A549 (cell line): ENCODE measurements around the gene NDUFB1. TPM values are rescaled to one million over a fixed set of nuclear protein-coding genes. Genes with fewer than 3 reads are reported as not detected.

Experiments used
- ATAC-seq, 2 experiments: fragments of 200-7000 bp in 1 of 2; fragments of >200 bp in 1 of 2; cut with Nextera tagmentation in 1 of 2; cut with Tn5 transposase in 1 of 2; 3 replicates each; pipeline versions ENCODE4 v1.8.0 to v1.9.1; 2018 to 2020; ENCODE audit warnings: mild to moderate bottlenecking in 1 of 2, moderate library complexity in 1 of 2
- CTCF ChIA-PET: fragments of 300-600 bp; sonication (Branson Sonifier 250); formaldehyde crosslinking; extraction: SDS; loops from one replicate; lab custom pipeline; 2021; ENCODE audit warnings: antibody characterized with exemption, inconsistent platforms; lab: Yijun Ruan, JAX
- POLR2A ChIA-PET: fragments of 350-600 bp; formaldehyde crosslinking; extraction: SDS; loops from one replicate; lab custom pipeline; 2021; ENCODE audit warnings: antibody characterized with exemption, inconsistent platforms; lab: Yijun Ruan, JAX
- DNase-seq, 2 experiments: peaks; one replicate each; pipeline versions ENCODE4 v3.0.0 to v3.0.0-alpha.2; 2011 to 2016; ENCODE audit warnings: low read depth in 1 of 2, low spot score in 1 of 2
- FAIRE-seq: peaks from 2 replicates; lab custom pipeline; 2011; peaks lifted over from hg19 to GRCh38; lab: Jason Lieb, UNC
- H3K27ac ChIP-seq, 2 experiments: fragments of >200 bp; sonication (Bioruptor Twin); formaldehyde crosslinking; 3 replicates each; pipeline ENCODE4 v1.5.1; 2016 to 2017
- H3K4me1 ChIP-seq: fragments of >200 bp; sonication (Bioruptor Twin); formaldehyde crosslinking; 3 replicates; pipeline ENCODE4 v1.6.1; 2016
- H3K4me2 ChIP-seq: fragments of >200 bp; sonication (Bioruptor Twin); formaldehyde crosslinking; 3 replicates; pipeline ENCODE4 v1.6.1; 2016
- H3K4me3 ChIP-seq: fragments of >200 bp; sonication (Bioruptor Twin); formaldehyde crosslinking; 3 replicates; pipeline ENCODE4 v1.5.1; 2016
- H3K9me3 ChIP-seq: fragments of >200 bp; sonication (Bioruptor Twin); formaldehyde crosslinking; 3 replicates; pipeline ENCODE4 v1.6.1; 2016
- HES2 ChIP-seq: fragments of >200 bp; sonication (Bioruptor Twin); formaldehyde crosslinking; IDR thresholded peaks from 2 replicates; pipeline ENCODE4 v1.6.1; 2016
- HOXA7 ChIP-seq: fragments of 250-450 bp; sonication (Bioruptor Pico); IDR thresholded peaks from 2 replicates; pipeline ENCODE4 v1.5.0; 2020; ENCODE audit warnings: mild to moderate bottlenecking, moderate library complexity
- KDM5A ChIP-seq: fragments of 200-600 bp; sonication (generic); IDR thresholded peaks from 2 replicates; pipeline ENCODE4 v1.6.1; 2016; ENCODE audit warnings: antibody characterized with exemption, mild to moderate bottlenecking
- MAFK ChIP-seq: fragments of 450-650 bp; IDR thresholded peaks from 2 replicates; pipeline ENCODE4 v1.6.1; 2014; ENCODE audit not compliant: partially characterized antibody
- MAX ChIP-seq: IDR thresholded peaks from 2 replicates; pipeline ENCODE4 v1.6.1; 2012
- MAZ ChIP-seq: fragments of 150-350 bp; IDR thresholded peaks from 2 replicates; pipeline ENCODE4 v1.6.1; 2014; ENCODE audit warnings: antibody characterized with exemption, low read depth, low read length, borderline replicate concordance
- NFE2L2 ChIP-seq: fragments of 150-350 bp; conservative IDR thresholded peaks from 2 replicates; pipeline ENCODE4 v1.6.1; 2014; ENCODE audit warnings: low read length
- NPAS2 ChIP-seq: fragments of 250-450 bp; sonication (Bioruptor Pico); IDR thresholded peaks from 2 replicates; pipeline ENCODE4 v1.8.0; 2022; ENCODE audit warnings: mild to moderate bottlenecking, moderate library complexity, borderline replicate concordance
- PHF8 ChIP-seq: fragments of 200-600 bp; sonication (generic); IDR thresholded peaks from 2 replicates; pipeline ENCODE4 v1.6.1; 2016; ENCODE audit warnings: low read depth, mild to moderate bottlenecking, antibody characterized with exemption, moderate library complexity, borderline replicate concordance
- POLR2A ChIP-seq: IDR thresholded peaks from 2 replicates; pipeline ENCODE4 v1.6.1; 2012; ENCODE audit warnings: mild to moderate bottlenecking, low read length
- RFX5 ChIP-seq: fragments of 450-650 bp; IDR thresholded peaks from 2 replicates; pipeline ENCODE4 v1.7.1; 2014; ENCODE audit warnings: antibody characterized with exemption, mild to moderate bottlenecking, moderate library complexity
- SREBF2 ChIP-seq: fragments of 450-650 bp; IDR thresholded peaks from 2 replicates; pipeline ENCODE4 v1.6.1; 2014; ENCODE audit warnings: mild to moderate bottlenecking, moderate library complexity
- ZFP36 ChIP-seq: fragments of 450-650 bp; IDR thresholded peaks from 2 replicates; pipeline ENCODE4 v1.6.1; 2014; ENCODE audit warnings: borderline replicate concordance; ENCODE audit not compliant: partially characterized antibody
- WGBS: methylation state at CpG from one replicate; pipeline ENCODE4 v1.1.6; 2017; ENCODE audit errors: missing lambda C conversion rate; 5-methylcytosine and 5-hydroxymethylcytosine counted together
- polyA plus RNA-seq, 4 experiments: library from polyadenylated mRNA; depleted of rRNA in 3 of 4; stranded (reverse); fragments of >200 nt; fragmentation: RNase III in 1 of 4; extraction: RNeasy Plus Mini Kit Qiagen cat#74134 plus additional on column Dnase treatment in 1 of 4; gene quantifications; 2 replicates in 3 of 4; 3 replicates in 1 of 4; pipeline ENCODE4 v1.2.3, GENCODE V29; 2011 to 2017

The NDUFB1 gene
- polyA plus RNA-seq, 2 of the 4 experiments (the other 2 are of a cell fraction) = 596 to 704 TPM

- no peaks in the 10 kb centered on the region for H3K9me3 ChIP-seq
- ChIA-PET CTCF (interaction anchor here (0.7 to 10.3 kb wide), 5 partner anchors 12 to 568 kb away, joined by 3 to 99 read pairs (median 4); partner anchors contain the start of gene ATXN3), POLR2A (interaction anchor here (0.6 to 5.2 kb wide), 4 partner anchors 12 to 1017 kb away, joined by 3 to 60 read pairs (median 4); partner anchors contain the start of genes ATXN3 and GOLGA5)
- no peak for DNase-seq
- H3K27ac ChIP-seq = peak overlapping the region; percentile 97 to 98
- peak overlapping the region; percentile 91 for H3K4me2 ChIP-seq
- peaks cover 14% of the 10 kb centered on the region; the same call in 2 of the 3 replicates for H3K4me1 ChIP-seq
- peak overlapping the region; percentile 94 for H3K4me3 ChIP-seq
- no peak for FAIRE-seq
- 22% methylated on average over 9 of the region's 9 CpGs for WGBS
- no peak for TF ChIP-seq MAX
- peak in 1 of 2 experiments; percentile 20; a peak in 1 of 6 replicates for ATAC-seq
Observed at GRCh38 chr14:92122761-92123160, 1.3 kb upstream of the NDUFB1 start.

- H3K4me3 ChIP-seq = peak overlapping the region; percentile 94
Observed at GRCh38 chr14:92122351-92122677, 808 bp upstream of the NDUFB1 start.

GRCh38 chr14:92121207-92121669 lies 268 bp downstream of the NDUFB1 start:
- Histone ChIP-seq H3K4me3 (peak overlapping the region; percentile 94), H3K4me1 (peaks cover 14% of the 10 kb centered on the region; the same call in 2 of the 3 replicates), H3K9me3 (no peaks in the 10 kb centered on the region), H3K4me2 (peak overlapping the region; percentile 91), H3K27ac (peak overlapping the region; percentile 97 to 98)
- TF ChIP-seq RFX5 (no peak), ZFP36 (no peak), PHF8 (peak; percentile 31; the same call in 1 of the 2 replicates), SREBF2 (no peak), POLR2A (peak; percentile 53), HOXA7 (no peak), NFE2L2 (no peak), HES2 (no peak)
- ChIA-PET POLR2A (interaction anchor here (0.9 to 5.2 kb wide), 8 partner anchors 9 to 627 kb away, joined by 3 to 60 read pairs (median 3); partner anchors contain the start of genes ATXN3, LGMN and TRIP11), CTCF (interaction anchor here (0.7 to 10.3 kb wide), 5 partner anchors 14 to 570 kb away, joined by 4 to 99 read pairs (median 4); partner anchors contain the start of gene ATXN3)
- 2% methylated on average over 28 of the region's 36 CpGs for WGBS
- FAIRE-seq (no peak), DNase-seq (peak in 1 of 2 experiments; percentile 31), ATAC-seq (peak; percentile 71 to 80)

More at GRCh38 chr14:92122351-92122677, 808 bp upstream of the NDUFB1 start:
- peaks cover 14% of the 10 kb centered on the region; the same call in 2 of the 3 replicates for H3K4me1 ChIP-seq
- ChIA-PET CTCF (interaction anchor here (0.6 to 10.3 kb wide), 6 partner anchors 12 to 569 kb away, joined by 3 to 99 read pairs (median 4); partner anchors contain the start of gene ATXN3), POLR2A (interaction anchor here (0.6 to 5.2 kb wide), 6 partner anchors 11 to 672 kb away, joined by 3 to 60 read pairs (median 4); partner anchors contain the start of genes ATXN3, GOLGA5 and TRIP11)
- DNase-seq (peak; percentile 10 to 18), FAIRE-seq (no peak), ATAC-seq (peak; percentile 40 to 51)
- WGBS = 1% methylated on average over 22 of the region's 22 CpGs
- H3K4me2 ChIP-seq = peak overlapping the region; percentile 91
- H3K27ac ChIP-seq = peak overlapping the region; percentile 97 to 98
- H3K9me3 ChIP-seq = no peaks in the 10 kb centered on the region
- TF ChIP-seq MAZ = no peak
- 0 out of 2 replicates have a peak, but pooled peaks have one; percentile 29 for TF ChIP-seq PHF8
- TF ChIP-seq MAX = 0 out of 2 replicates have a peak, but pooled peaks have one; percentile 8

- Histone ChIP-seq H3K27ac (no peak overlapping the region), H3K4me2 (no peak overlapping the region), H3K4me1 (peaks cover 11% of the 10 kb centered on the region), H3K4me3 (no peak overlapping the region)
- no peak for DNase-seq
- ChIA-PET CTCF (interaction anchor here (4.6 kb wide), 1 partner anchor 10 kb away, joined by 99 read pairs; the partner anchor contains the start of genes CPSF2 and NDUFB1), POLR2A (interaction anchor here (0.7 kb wide), 1 partner anchor 1073 kb away, joined by 7 read pairs; no protein-coding TSS in a partner anchor)
- ATAC-seq = no peak
- FAIRE-seq = no peak
- TF ChIP-seq MAFK (no peak), KDM5A (no peak), NPAS2 (CRISPR knock-in tag) (no peak)
- TF ChIP-seq, all 56 proteins: peak for 0
- 77% methylated on average over 5 of the region's 5 CpGs for WGBS
- H3K9me3 ChIP-seq = no peaks in the 10 kb centered on the region
Observed at GRCh38 chr14:92109490-92109889, 12.0 kb downstream of the NDUFB1 start.
